VCaP (cell line): ENCODE results near the gene KLHDC10.

Source experiments
- H3K27ac ChIP-seq: fragments of 450-650 bp; 2 replicates; pipeline ENCODE4 v1.5.1; 2017
- CTCF ChIP-seq: fragments of 450-650 bp; conservative IDR thresholded peaks from 2 replicates; pipeline ENCODE4 v1.5.1; 2017; ENCODE audit warnings: mild to moderate bottlenecking, moderate library complexity

KLHDC10 gene

GRCh38 chr7:130157700-130158099 is 87.4 kb downstream of the KLHDC10 start:
- no peak overlapping the region for H3K27ac ChIP-seq
- no peak for TF ChIP-seq CTCF

- H3K27ac ChIP-seq = no peak overlapping the region
- TF ChIP-seq CTCF = no peak
Observed at GRCh38 chr7:130160023-130160422, 89.7 kb downstream of the KLHDC10 start.

DNA sequence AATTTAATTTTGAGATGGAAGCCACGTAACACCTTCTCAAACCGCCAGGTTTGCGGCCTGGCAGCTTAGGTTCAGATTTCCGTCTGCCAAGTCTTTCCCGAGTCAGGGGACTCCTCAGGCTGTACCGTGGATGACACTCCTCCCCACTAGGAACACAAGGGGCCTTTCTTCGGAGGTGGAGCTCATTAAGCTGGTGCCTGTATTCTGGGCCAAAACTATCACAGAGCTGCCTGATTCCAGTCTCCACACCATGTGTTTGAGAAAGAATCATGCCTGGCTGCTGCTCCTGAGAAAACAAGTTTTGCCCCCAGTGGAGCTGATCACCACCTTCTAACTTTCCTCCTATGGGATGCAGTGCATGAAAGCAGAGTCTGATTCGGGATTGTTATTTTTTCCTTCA is 90.1 kb downstream of the KLHDC10 start:
- TF ChIP-seq CTCF = no peak
- no peak overlapping the region for H3K27ac ChIP-seq

DNA sequence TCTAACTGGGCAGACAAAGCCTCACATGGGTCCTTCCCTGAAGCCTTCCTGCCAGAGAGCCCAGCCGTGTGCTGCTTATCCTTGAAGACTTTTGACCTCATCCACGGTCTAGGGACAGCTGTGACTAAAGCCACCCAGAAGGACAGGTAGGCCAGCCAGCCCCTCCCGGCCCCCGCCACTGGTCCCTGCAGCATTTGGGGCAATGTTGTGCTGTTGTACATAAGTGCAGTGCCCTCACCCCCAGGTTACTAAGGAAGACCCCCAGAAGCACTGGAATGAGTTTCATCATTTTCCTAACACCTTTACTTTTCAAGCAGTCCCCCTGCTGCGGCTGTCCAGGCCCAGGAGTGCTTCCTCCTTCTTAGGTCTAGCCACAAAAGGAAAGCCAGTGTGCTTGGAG is 91.9 kb downstream of the KLHDC10 start:
- no peak for TF ChIP-seq CTCF

GRCh38 chr7:130174237-130174959 is 104.1 kb downstream of the KLHDC10 start:
- H3K27ac ChIP-seq = no peak overlapping the region
- TF ChIP-seq CTCF = no peak

More for the DNA sequence above, 91.9 kb downstream of the KLHDC10 start:
- no peak overlapping the region for H3K27ac ChIP-seq

- no peak for TF ChIP-seq CTCF
- no peak overlapping the region for H3K27ac ChIP-seq
Observed at GRCh38 chr7:130178251-130178650, 107.9 kb downstream of the KLHDC10 start.

DNA sequence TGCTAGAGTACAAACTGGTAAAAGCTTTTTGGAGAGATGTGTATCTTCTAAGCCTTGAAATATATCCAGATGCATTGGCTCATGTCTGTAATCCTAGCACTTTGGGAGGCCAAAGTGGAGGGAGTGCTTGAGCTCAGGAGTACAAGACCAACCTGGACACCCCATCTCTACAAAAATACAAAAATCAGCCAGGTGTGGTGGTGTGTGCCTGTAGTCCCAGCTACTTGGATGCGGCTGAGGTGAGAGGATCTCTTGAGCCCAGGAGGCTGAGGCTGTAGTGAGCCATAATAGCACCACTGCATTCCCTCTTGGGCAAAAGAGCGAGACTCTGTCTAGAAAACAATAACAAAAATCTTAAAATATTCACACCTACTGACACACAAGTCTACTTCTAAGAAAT is 109.3 kb downstream of the KLHDC10 start:
- no peak for TF ChIP-seq CTCF
- no peak overlapping the region for H3K27ac ChIP-seq
